K562 (cell line): Measurements from ENCODE around the gene CLIP2. TPM values are rescaled to one million over a fixed set of nuclear protein-coding genes. Genes with fewer than 3 reads are reported as not detected.
A peak's percentile ranks its signal among the peaks of the same experiment; 100 is the strongest.

Source experiments
- BHLHE40 ChIP-seq: IDR thresholded peaks from 2 replicates; pipeline ENCODE4 v1.6.1; 2011; ENCODE audit warnings: low read length, improper control_type of control experiment
- CBFA2T2 ChIP-seq: fragments of 450-650 bp; conservative IDR thresholded peaks from 2 replicates; pipeline ENCODE4 v1.6.1; 2017; ENCODE audit warnings: mild to moderate bottlenecking
- CC2D1A ChIP-seq: fragments of 450-650 bp; IDR thresholded peaks from 2 replicates; pipeline ENCODE4 v1.6.1; 2017; ENCODE audit warnings: mild to moderate bottlenecking
- CREB1 ChIP-seq, 2 experiments: sonication (generic) in 1 of 2; formaldehyde crosslinking in 1 of 2; IDR thresholded peaks; 2 replicates each; pipeline versions ENCODE4 v1.6.1 to v1.8.0; 2012 to 2022; ENCODE audit warnings: inconsistent platforms in 1 of 2, mild to moderate bottlenecking in 1 of 2, missing genetic modification reagents in 1 of 2, moderate library complexity in 1 of 2
- CXXC5 ChIP-seq: fragments of 250-450 bp; sonication (Bioruptor Pico); IDR thresholded peaks from 2 replicates; pipeline ENCODE4 v1.8.0; 2022; ENCODE audit warnings: inconsistent platforms, mild to moderate bottlenecking, moderate library complexity
- ELF4 ChIP-seq: fragments of 450-650 bp; formaldehyde crosslinking; IDR thresholded peaks from 2 replicates; pipeline ENCODE4 v1.4.0; 2022; ENCODE audit warnings: missing genetic modification characterization
- GABPA ChIP-seq: fragments of 200-800 bp; sonication (Bioruptor generic); conservative IDR thresholded peaks from 2 replicates; pipeline ENCODE4 v1.6.1; 2016; ENCODE audit warnings: low read depth, missing genetic modification characterization, missing compliant biosample characterization
- NBN ChIP-seq: fragments of 450-650 bp; IDR thresholded peaks from 2 replicates; pipeline ENCODE4 v1.6.1; 2016; ENCODE audit warnings: low read depth, mild to moderate bottlenecking
- NFE2 ChIP-seq: IDR thresholded peaks from 2 replicates; pipeline ENCODE4 v1.6.1; 2014; ENCODE audit warnings: antibody characterized with exemption, low read depth
- PTBP1 ChIP-seq: fragments of 200-400 bp; formaldehyde crosslinking; IDR thresholded peaks from 2 replicates; pipeline ENCODE4 v1.6.1; 2017; ENCODE audit warnings: low read depth, low read length
- RBFOX2 ChIP-seq: fragments of 200-400 bp; formaldehyde crosslinking; IDR thresholded peaks from 2 replicates; pipeline ENCODE4 v1.6.1; 2017; ENCODE audit warnings: low read depth, mild to moderate bottlenecking, low read length, moderate library complexity
- SMARCE1 ChIP-seq: fragments of 450-650 bp; IDR thresholded peaks from 2 replicates; pipeline ENCODE4 v1.7.1; 2016; ENCODE audit warnings: mild to moderate bottlenecking
- ZNF436 ChIP-seq: fragments of 250-450, 450-650 bp; sonication (Bioruptor Pico); formaldehyde crosslinking; IDR thresholded peaks from 2 replicates; pipeline ENCODE4 v1.7.0; 2020; ENCODE audit warnings: mild to moderate bottlenecking
- polyA plus RNA-seq, 8 experiments: library from polyadenylated mRNA; depleted of rRNA in 4 of 8; stranded (reverse) in 5 of 8; unstranded in 3 of 8; fragments of >200 nt; fragmentation: Nextera tagmentation in 2 of 8; fragmentation: Illumina TruSeq in 1 of 8; extraction: Ambion mirVana in 2 of 8; extraction: Trizol in 1 of 8; gene quantifications; 2 replicates each; pipeline versions ENCODE4 v1.2.1 to v1.2.3, GENCODE V29; 2011 to 2014; ENCODE audit warnings: inconsistent platforms in 1 of 8, missing spikeins in 1 of 8
- total RNA-seq, 7 experiments: library from RNA; depleted of rRNA in 6 of 7; stranded (reverse); fragments of >200 nt in 6 of 7; fragmentation: Illumina TruSeq in 2 of 7; extraction: Trizol in 2 of 7; gene quantifications; 2 replicates each; pipeline versions ENCODE4 v1.2.1 to v1.2.3, GENCODE V29; 2011 to 2021; ENCODE audit warnings: low replicate concordance in 1 of 7
- TF ChIP-seq, protein P1 (sequence below): fragments of 200-800 bp; sonication (Bioruptor generic); IDR thresholded peaks from 2 replicates; pipeline ENCODE4 v1.6.1; 2017; ENCODE audit warnings: missing genetic modification characterization, missing compliant biosample characterization
- TF ChIP-seq, protein P2 (sequence below): fragments of 450-650 bp; IDR thresholded peaks from 2 replicates; pipeline ENCODE4 v1.6.1; 2016; ENCODE audit warnings: mild to moderate bottlenecking, moderate library complexity

The CLIP2 gene
- total and polyA plus RNA-seq, 9 of the 15 experiments (the other 6 are each of a cell fraction or from before 2014, with no cell fraction given) = 0.07 to 5.4 (median 2.1) TPM

DNA sequence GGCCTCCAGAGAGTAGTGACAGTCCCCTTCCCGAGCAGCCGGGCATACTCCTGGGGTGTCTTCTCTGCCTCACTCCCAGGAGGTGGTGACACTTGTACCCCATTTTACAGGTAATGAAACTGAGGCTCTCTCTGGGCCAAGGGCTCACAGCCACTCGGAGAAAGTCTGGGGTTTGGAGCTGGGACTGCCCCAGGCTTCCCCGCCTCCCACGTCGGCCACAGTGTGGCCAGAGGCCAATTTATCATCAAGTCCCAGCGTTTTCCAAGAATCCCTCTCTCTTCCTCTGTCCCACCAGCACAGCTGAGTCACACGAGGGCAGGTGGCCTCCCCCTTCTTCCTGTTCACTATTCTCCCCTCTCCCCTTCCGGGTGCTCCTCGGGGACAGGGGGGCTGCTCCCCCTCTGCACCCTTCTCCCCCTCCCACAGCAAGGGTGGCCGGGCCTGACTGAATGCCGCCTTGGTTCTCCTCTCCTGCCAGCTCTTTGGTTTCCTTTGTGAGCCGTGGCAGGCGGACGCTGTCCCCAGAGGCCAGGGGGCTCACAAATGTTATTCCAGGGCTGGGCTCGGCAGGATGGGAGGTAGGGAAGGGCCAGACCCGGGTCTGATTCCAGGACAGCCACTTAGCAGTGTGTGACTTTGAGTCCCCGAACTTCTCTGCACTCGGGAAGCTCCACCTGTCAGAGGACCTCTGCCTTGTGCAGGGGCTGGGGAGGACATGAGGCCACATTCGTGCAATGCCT, 17.7 kb downstream of the CLIP2 start (continued):
- TF ChIP-seq GABPA (peak; percentile 75), BHLHE40 (peak; percentile 42; the same call in 1 of the 2 replicates), RBFOX2 (peak; percentile 32; the same call in 1 of the 2 replicates), CC2D1A (0 out of 2 replicates have a peak, but pooled peaks have one; percentile 12), CREB1 (IDR thresholded peaks at IDR 0.05) (no peak), CREB1 (CRISPR knock-in tag; IDR thresholded peaks at IDR 0.05) (peak; percentile 54; the same call in 1 of the 2 replicates), NBN (no peak; the same call in 1 of the 2 replicates), SMARCE1 (peak; percentile 54; the same call in 1 of the 2 replicates), CXXC5 (CRISPR knock-in tag) (peak; percentile 34; the same call in 1 of the 2 replicates), ELF4 (CRISPR knock-in tag) (0 out of 2 replicates have a peak, but pooled peaks have one; percentile 59), ZNF436 (CRISPR knock-in tag) (no peak), PTBP1 (0 out of 2 replicates have a peak, but pooled peaks have one; percentile 71), CBFA2T2 (peak; percentile 25; the same call in 1 of the 2 replicates), NFE2 (peak; percentile 34; the same call in 1 of the 2 replicates)
- TF ChIP-seq, protein P1, sequence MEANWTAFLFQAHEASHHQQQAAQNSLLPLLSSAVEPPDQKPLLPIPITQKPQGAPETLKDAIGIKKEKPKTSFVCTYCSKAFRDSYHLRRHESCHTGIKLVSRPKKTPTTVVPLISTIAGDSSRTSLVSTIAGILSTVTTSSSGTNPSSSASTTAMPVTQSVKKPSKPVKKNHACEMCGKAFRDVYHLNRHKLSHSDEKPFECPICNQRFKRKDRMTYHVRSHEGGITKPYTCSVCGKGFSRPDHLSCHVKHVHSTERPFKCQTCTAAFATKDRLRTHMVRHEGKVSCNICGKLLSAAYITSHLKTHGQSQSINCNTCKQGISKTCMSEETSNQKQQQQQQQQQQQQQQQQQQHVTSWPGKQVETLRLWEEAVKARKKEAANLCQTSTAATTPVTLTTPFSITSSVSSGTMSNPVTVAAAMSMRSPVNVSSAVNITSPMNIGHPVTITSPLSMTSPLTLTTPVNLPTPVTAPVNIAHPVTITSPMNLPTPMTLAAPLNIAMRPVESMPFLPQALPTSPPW = peak; percentile 91
- TF ChIP-seq, protein P2, sequence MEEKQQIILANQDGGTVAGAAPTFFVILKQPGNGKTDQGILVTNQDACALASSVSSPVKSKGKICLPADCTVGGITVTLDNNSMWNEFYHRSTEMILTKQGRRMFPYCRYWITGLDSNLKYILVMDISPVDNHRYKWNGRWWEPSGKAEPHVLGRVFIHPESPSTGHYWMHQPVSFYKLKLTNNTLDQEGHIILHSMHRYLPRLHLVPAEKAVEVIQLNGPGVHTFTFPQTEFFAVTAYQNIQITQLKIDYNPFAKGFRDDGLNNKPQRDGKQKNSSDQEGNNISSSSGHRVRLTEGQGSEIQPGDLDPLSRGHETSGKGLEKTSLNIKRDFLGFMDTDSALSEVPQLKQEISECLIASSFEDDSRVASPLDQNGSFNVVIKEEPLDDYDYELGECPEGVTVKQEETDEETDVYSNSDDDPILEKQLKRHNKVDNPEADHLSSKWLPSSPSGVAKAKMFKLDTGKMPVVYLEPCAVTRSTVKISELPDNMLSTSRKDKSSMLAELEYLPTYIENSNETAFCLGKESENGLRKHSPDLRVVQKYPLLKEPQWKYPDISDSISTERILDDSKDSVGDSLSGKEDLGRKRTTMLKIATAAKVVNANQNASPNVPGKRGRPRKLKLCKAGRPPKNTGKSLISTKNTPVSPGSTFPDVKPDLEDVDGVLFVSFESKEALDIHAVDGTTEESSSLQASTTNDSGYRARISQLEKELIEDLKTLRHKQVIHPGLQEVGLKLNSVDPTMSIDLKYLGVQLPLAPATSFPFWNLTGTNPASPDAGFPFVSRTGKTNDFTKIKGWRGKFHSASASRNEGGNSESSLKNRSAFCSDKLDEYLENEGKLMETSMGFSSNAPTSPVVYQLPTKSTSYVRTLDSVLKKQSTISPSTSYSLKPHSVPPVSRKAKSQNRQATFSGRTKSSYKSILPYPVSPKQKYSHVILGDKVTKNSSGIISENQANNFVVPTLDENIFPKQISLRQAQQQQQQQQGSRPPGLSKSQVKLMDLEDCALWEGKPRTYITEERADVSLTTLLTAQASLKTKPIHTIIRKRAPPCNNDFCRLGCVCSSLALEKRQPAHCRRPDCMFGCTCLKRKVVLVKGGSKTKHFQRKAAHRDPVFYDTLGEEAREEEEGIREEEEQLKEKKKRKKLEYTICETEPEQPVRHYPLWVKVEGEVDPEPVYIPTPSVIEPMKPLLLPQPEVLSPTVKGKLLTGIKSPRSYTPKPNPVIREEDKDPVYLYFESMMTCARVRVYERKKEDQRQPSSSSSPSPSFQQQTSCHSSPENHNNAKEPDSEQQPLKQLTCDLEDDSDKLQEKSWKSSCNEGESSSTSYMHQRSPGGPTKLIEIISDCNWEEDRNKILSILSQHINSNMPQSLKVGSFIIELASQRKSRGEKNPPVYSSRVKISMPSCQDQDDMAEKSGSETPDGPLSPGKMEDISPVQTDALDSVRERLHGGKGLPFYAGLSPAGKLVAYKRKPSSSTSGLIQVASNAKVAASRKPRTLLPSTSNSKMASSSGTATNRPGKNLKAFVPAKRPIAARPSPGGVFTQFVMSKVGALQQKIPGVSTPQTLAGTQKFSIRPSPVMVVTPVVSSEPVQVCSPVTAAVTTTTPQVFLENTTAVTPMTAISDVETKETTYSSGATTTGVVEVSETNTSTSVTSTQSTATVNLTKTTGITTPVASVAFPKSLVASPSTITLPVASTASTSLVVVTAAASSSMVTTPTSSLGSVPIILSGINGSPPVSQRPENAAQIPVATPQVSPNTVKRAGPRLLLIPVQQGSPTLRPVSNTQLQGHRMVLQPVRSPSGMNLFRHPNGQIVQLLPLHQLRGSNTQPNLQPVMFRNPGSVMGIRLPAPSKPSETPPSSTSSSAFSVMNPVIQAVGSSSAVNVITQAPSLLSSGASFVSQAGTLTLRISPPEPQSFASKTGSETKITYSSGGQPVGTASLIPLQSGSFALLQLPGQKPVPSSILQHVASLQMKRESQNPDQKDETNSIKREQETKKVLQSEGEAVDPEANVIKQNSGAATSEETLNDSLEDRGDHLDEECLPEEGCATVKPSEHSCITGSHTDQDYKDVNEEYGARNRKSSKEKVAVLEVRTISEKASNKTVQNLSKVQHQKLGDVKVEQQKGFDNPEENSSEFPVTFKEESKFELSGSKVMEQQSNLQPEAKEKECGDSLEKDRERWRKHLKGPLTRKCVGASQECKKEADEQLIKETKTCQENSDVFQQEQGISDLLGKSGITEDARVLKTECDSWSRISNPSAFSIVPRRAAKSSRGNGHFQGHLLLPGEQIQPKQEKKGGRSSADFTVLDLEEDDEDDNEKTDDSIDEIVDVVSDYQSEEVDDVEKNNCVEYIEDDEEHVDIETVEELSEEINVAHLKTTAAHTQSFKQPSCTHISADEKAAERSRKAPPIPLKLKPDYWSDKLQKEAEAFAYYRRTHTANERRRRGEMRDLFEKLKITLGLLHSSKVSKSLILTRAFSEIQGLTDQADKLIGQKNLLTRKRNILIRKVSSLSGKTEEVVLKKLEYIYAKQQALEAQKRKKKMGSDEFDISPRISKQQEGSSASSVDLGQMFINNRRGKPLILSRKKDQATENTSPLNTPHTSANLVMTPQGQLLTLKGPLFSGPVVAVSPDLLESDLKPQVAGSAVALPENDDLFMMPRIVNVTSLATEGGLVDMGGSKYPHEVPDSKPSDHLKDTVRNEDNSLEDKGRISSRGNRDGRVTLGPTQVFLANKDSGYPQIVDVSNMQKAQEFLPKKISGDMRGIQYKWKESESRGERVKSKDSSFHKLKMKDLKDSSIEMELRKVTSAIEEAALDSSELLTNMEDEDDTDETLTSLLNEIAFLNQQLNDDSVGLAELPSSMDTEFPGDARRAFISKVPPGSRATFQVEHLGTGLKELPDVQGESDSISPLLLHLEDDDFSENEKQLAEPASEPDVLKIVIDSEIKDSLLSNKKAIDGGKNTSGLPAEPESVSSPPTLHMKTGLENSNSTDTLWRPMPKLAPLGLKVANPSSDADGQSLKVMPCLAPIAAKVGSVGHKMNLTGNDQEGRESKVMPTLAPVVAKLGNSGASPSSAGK = peak; percentile 88
